Esophagus (tissue), 2 donors: ENCODE data around the gene CTNNA2. TPM values are rescaled to one million over a fixed set of nuclear protein-coding genes. Genes with fewer than 3 reads are reported as not detected.

Experiments used
- H3K27ac ChIP-seq, 2 donors: one replicate each; pipeline ENCODE4 v1.5.1; 2013; ENCODE audit warnings: low read depth in 2 of 2, mild to moderate bottlenecking in 2 of 2, inconsistent platforms in 1 of 2, low read length in 1 of 2, moderate library complexity in 1 of 2
- H3K27me3 ChIP-seq, 2 donors: one replicate each; pipeline ENCODE4 v1.6.1; 2013; ENCODE audit warnings: low read length in 2 of 2, control low read depth in 1 of 2, mild to moderate bottlenecking in 1 of 2; ENCODE audit not compliant: insufficient read depth in 2 of 2, control insufficient read depth in 1 of 2
- H3K36me3 ChIP-seq, 2 donors: one replicate each; pipeline ENCODE4 v1.6.1; 2013; ENCODE audit warnings: low read length in 1 of 2; ENCODE audit not compliant: control insufficient read depth in 2 of 2, insufficient read depth in 2 of 2
- H3K4me1 ChIP-seq, 2 donors: one replicate each; pipeline ENCODE4 v1.6.1; 2013; ENCODE audit warnings: low read length in 1 of 2; ENCODE audit not compliant: control insufficient read depth in 2 of 2, insufficient read depth in 2 of 2
- H3K4me3 ChIP-seq, 2 donors: one replicate each; pipeline ENCODE4 v1.5.1; 2013; ENCODE audit warnings: low read length in 2 of 2, mild to moderate bottlenecking in 2 of 2, low read depth in 1 of 2, moderate library complexity in 1 of 2
- H3K9me3 ChIP-seq, 2 donors: one replicate each; pipeline ENCODE4 v1.6.1; 2013; ENCODE audit warnings: mild to moderate bottlenecking in 2 of 2, low read depth in 1 of 2, low read length in 1 of 2, moderate library complexity in 1 of 2; ENCODE audit not compliant: control insufficient read depth in 2 of 2, insufficient read depth in 1 of 2
- WGBS, 2 donors: extraction: QIAGEN DNeasy Blood & Tissue Kit; methylation state at CpG; one replicate each; pipeline ENCODE4 v1.1.7; 2013; 5-methylcytosine and 5-hydroxymethylcytosine counted together
- polyA plus RNA-seq, 2 donors: library from polyadenylated mRNA; stranded (reverse); fragments of 200-250 nt; gene quantifications; one replicate each; pipeline ENCODE4 v1.2.3, GENCODE V29; 2013
- donor health status: healthy with polysubstance abuse.
- donor health status: Bipolar disorder and iron deficiency.

CTNNA2 gene
- polyA plus RNA-seq, 2 donors = 0.02 TPM; not detected in 1

GRCh38 chr2:79788952-79789651 is 276.3 kb downstream of the CTNNA2 start:
- 58 to 67% methylated on average over 7 of the region's 7 CpGs for WGBS, 2 donors

GRCh38 chr2:79789811-79790210 is 277.0 kb downstream of the CTNNA2 start:
- H3K4me3 ChIP-seq = no peak overlapping the region
- no peak overlapping the region for H3K27ac ChIP-seq
- no peaks in the 10 kb centered on the region for H3K27me3 ChIP-seq
- H3K36me3 ChIP-seq = no peaks in the 10 kb centered on the region
- H3K4me1 ChIP-seq = no peaks in the 10 kb centered on the region
- WGBS, 2 donors = 75 to 83% methylated on average over 3 of the region's 3 CpGs
- no peaks in the 10 kb centered on the region for H3K9me3 ChIP-seq

More at GRCh38 chr2:79788952-79789651, 276.3 kb downstream of the CTNNA2 start:
- Histone ChIP-seq H3K36me3 (no peaks in the 10 kb centered on the region), H3K9me3 (no peaks in the 10 kb centered on the region), H3K4me3 (no peak overlapping the region), H3K27me3 (no peaks in the 10 kb centered on the region), H3K4me1 (no peaks in the 10 kb centered on the region), H3K27ac (no peak overlapping the region)

- Histone ChIP-seq H3K36me3 (no peaks in the 10 kb centered on the region), H3K4me1 (no peaks in the 10 kb centered on the region), H3K9me3 (no peaks in the 10 kb centered on the region), H3K4me3 (no peak overlapping the region), H3K27ac (no peak overlapping the region), H3K27me3 (no peaks in the 10 kb centered on the region)
- WGBS, 2 donors = 53 to 55% methylated on average over 1 of the region's 1 CpG
Measured at GRCh38 chr2:79792090-79792489, 279.2 kb downstream of the CTNNA2 start.

- Histone ChIP-seq H3K9me3 (no peaks in the 10 kb centered on the region), H3K27me3 (no peaks in the 10 kb centered on the region), H3K4me1 (no peaks in the 10 kb centered on the region), H3K36me3 (no peaks in the 10 kb centered on the region), H3K27ac (no peak overlapping the region), H3K4me3 (no peak overlapping the region)
- 84 to 91% methylated on average over 3 of the region's 3 CpGs for WGBS, 2 donors
Measured at GRCh38 chr2:79793006-79793405, 280.2 kb downstream of the CTNNA2 start.

GRCh38 chr2:79796641-79797040 is 283.8 kb downstream of the CTNNA2 start:
- no peak overlapping the region for H3K4me3 ChIP-seq
- H3K27me3 ChIP-seq = no peaks in the 10 kb centered on the region
- H3K27ac ChIP-seq = no peak overlapping the region
- H3K36me3 ChIP-seq = no peaks in the 10 kb centered on the region
- whole genome bisulfite sequencing, 2 donors = 71 to 75% methylated on average over 2 of the region's 2 CpGs
- no peaks in the 10 kb centered on the region for H3K4me1 ChIP-seq
- H3K9me3 ChIP-seq = peaks cover 0 to 2% of the 10 kb centered on the region in 2 donors

GRCh38 chr2:79798776-79799175 is 285.9 kb downstream of the CTNNA2 start:
- WGBS, 2 donors = 85 to 86% methylated on average over 3 of the region's 3 CpGs
- Histone ChIP-seq H3K9me3 (peaks cover 0 to 2% of the 10 kb centered on the region in 2 donors), H3K27me3 (no peaks in the 10 kb centered on the region)

GRCh38 chr2:79799729-79800128 is 286.9 kb downstream of the CTNNA2 start:
- Histone ChIP-seq H3K4me1 (no peaks in the 10 kb centered on the region), H3K9me3 (peaks cover 0 to 2% of the 10 kb centered on the region in 2 donors), H3K27me3 (no peaks in the 10 kb centered on the region), H3K4me3 (no peak overlapping the region), H3K36me3 (no peaks in the 10 kb centered on the region), H3K27ac (no peak overlapping the region)

More at GRCh38 chr2:79798776-79799175, 285.9 kb downstream of the CTNNA2 start:
- Histone ChIP-seq H3K27ac (no peak overlapping the region), H3K4me1 (no peaks in the 10 kb centered on the region), H3K4me3 (no peak overlapping the region), H3K36me3 (no peaks in the 10 kb centered on the region)

- peaks cover 0 to 2% of the 10 kb centered on the region in 2 donors for H3K9me3 ChIP-seq
- H3K27ac ChIP-seq = no peak overlapping the region
- H3K27me3 ChIP-seq = no peaks in the 10 kb centered on the region
- no peaks in the 10 kb centered on the region for H3K36me3 ChIP-seq
- WGBS, 2 donors = 45 to 57% methylated on average over 3 of the region's 3 CpGs
- no peaks in the 10 kb centered on the region for H3K4me1 ChIP-seq
- H3K4me3 ChIP-seq = no peak overlapping the region
Measured at GRCh38 chr2:79801082-79801481, 288.2 kb downstream of the CTNNA2 start.

GRCh38 chr2:79817288-79817687 is 304.4 kb downstream of the CTNNA2 start:
- Histone ChIP-seq H3K27me3 (no peaks in the 10 kb centered on the region), H3K4me3 (no peak overlapping the region), H3K27ac (no peak overlapping the region), H3K36me3 (no peaks in the 10 kb centered on the region), H3K4me1 (no peaks in the 10 kb centered on the region), H3K9me3 (peaks cover 0 to under 1% of the 10 kb centered on the region in 2 donors)
- 75 to 83% methylated on average over 4 of the region's 4 CpGs for WGBS, 2 donors

GRCh38 chr2:79820281-79820680 is 307.4 kb downstream of the CTNNA2 start:
- WGBS, 2 donors = 67 to 86% methylated on average over 4 of the region's 4 CpGs
- H3K36me3 ChIP-seq = no peaks in the 10 kb centered on the region
- H3K27ac ChIP-seq = no peak overlapping the region
- H3K9me3 ChIP-seq = peaks cover 3% of the 10 kb centered on the region in 2 donors
- H3K4me1 ChIP-seq = no peaks in the 10 kb centered on the region
- H3K4me3 ChIP-seq = no peak overlapping the region
- no peaks in the 10 kb centered on the region for H3K27me3 ChIP-seq
